ENCODE results near the gene KRTAP10-12.

DNA sequence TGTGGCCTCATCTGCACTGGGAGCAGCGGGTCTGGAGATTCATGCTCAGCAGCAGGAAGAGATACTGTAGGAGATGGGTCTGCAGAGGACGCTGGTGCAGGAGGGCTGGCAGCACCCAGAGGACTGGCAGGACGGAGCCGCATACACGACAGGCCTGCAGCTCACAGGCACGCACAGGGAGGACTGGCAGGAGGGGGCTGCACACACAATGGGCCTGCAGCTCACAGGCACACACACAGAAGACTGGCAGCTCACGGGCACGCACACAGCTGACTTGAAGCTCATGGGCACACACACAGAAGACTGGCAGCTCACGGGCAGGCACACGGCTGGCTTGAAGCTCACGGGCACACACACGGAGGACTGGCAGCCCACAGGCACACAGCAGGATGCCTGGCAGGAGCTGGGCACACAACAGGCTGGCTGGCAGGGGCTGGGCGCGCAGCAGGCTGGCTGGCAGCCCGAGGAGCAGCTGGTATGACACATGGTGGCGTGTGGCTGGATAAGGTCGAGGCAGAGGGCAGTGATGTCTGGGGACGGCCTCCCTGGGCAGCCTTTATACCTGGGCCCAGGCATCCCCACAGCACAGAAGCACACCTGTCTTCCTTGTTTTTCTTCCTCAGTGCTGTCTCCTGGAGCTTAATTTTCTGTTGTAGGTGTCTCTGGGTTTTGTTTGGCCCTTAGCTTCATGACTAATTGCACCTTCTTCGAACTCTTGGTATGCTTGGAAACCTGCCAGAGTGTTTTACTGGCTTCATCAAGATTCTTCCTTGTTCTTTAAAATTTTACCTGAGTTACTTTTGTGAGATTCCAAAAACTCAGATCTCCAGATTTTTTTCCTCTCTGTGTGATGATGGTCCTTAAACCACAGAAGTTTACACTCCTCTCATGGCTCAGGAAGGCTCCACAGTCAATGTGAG, 30.3 kb upstream of the KRTAP10-12 start, which contains the start of gene KRTAP12-2:
- TF ChIP-seq, protein P1, sequence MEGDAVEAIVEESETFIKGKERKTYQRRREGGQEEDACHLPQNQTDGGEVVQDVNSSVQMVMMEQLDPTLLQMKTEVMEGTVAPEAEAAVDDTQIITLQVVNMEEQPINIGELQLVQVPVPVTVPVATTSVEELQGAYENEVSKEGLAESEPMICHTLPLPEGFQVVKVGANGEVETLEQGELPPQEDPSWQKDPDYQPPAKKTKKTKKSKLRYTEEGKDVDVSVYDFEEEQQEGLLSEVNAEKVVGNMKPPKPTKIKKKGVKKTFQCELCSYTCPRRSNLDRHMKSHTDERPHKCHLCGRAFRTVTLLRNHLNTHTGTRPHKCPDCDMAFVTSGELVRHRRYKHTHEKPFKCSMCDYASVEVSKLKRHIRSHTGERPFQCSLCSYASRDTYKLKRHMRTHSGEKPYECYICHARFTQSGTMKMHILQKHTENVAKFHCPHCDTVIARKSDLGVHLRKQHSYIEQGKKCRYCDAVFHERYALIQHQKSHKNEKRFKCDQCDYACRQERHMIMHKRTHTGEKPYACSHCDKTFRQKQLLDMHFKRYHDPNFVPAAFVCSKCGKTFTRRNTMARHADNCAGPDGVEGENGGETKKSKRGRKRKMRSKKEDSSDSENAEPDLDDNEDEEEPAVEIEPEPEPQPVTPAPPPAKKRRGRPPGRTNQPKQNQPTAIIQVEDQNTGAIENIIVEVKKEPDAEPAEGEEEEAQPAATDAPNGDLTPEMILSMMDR (IDR thresholded peaks at IDR 0.05; ENCODE audit: low read length): no peak
- no peak for TF ChIP-seq EZH2 (optimal IDR thresholded peaks at IDR 0.05; ENCODE audit: low read depth, low read length)
